ENCODE measurements around the gene TTPAL.

DNA sequence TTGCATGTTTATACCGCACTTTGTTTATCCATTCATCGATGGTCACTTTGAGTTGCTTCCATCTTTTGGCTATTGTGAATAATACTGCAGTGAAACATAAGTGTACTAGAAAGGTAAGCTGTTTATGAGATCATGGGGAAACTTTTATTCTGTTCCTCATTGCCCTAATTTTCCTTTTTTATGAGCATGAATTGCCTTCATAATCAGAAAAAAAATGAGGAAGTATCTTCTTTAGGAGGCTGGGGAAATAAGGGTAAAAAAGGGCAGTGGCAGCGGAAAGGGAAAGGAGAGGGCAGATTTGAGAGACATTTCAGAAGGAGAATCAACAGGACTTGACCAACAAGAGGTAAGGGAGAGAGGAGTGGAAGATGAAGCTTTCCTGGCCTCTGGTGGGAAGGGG is 60.5 kb downstream of the TTPAL start:
- no peak for TF ChIP-seq RAD21 (IDR thresholded peaks at IDR 0.05; ENCODE audit: low read length)
- TF ChIP-seq, protein P1, sequence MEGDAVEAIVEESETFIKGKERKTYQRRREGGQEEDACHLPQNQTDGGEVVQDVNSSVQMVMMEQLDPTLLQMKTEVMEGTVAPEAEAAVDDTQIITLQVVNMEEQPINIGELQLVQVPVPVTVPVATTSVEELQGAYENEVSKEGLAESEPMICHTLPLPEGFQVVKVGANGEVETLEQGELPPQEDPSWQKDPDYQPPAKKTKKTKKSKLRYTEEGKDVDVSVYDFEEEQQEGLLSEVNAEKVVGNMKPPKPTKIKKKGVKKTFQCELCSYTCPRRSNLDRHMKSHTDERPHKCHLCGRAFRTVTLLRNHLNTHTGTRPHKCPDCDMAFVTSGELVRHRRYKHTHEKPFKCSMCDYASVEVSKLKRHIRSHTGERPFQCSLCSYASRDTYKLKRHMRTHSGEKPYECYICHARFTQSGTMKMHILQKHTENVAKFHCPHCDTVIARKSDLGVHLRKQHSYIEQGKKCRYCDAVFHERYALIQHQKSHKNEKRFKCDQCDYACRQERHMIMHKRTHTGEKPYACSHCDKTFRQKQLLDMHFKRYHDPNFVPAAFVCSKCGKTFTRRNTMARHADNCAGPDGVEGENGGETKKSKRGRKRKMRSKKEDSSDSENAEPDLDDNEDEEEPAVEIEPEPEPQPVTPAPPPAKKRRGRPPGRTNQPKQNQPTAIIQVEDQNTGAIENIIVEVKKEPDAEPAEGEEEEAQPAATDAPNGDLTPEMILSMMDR (IDR thresholded peaks at IDR 0.05), result no peak
- TF ChIP-seq MXI1 (IDR thresholded peaks at IDR 0.05; ENCODE audit: low read depth, low read length), result no peak
- no peak for TF ChIP-seq POLR2AphosphoS5 (IDR thresholded peaks at IDR 0.05; ENCODE audit: low read depth, low read length)
- no peak for TF ChIP-seq RFX5 (IDR thresholded peaks at IDR 0.05; ENCODE audit: low read length)
- TF ChIP-seq GABPA (IDR thresholded peaks at IDR 0.05; ENCODE audit: low read depth), result no peak
